RKO (cell line): ENCODE results near the gene HOGA1.
"Not testable (repeated sequence)": the region's sequence is repeated elsewhere in the genome, so short reads cannot be mapped to it uniquely, and the experiment has no call there.

ENCODE experiments used
- DNase-seq: peaks from one replicate; pipeline ENCODE4 v3.0.0-alpha.2; 2016; ENCODE audit warnings: low spot score

HOGA1 gene

DNA sequence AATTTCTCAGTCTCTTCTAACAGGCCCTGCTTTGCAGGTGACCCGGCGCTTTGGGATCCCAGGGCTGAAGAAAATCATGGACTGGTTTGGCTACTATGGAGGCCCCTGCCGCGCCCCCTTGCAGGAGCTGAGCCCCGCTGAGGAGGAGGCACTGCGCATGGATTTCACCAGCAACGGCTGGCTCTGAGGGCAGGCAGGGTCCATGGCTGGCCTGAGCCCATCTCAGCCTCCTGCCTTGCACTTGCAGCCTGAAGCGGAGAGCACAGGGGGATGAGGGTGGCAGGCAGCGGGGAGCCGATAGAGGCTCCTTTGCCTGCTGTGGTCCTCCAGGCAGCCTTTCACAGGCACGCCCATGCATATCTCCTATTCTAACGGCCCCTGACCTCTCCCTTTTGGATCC is 27.3 kb downstream of the HOGA1 start:
- no peak for DNase-seq

GRCh38 chr10:97612386-97612785 is 28.2 kb downstream of the HOGA1 start:
- DNase-seq: peak; percentile 55

GRCh38 chr10:97618285-97618684 is 34.1 kb downstream of the HOGA1 start:
- no peak for DNase-seq

DNA sequence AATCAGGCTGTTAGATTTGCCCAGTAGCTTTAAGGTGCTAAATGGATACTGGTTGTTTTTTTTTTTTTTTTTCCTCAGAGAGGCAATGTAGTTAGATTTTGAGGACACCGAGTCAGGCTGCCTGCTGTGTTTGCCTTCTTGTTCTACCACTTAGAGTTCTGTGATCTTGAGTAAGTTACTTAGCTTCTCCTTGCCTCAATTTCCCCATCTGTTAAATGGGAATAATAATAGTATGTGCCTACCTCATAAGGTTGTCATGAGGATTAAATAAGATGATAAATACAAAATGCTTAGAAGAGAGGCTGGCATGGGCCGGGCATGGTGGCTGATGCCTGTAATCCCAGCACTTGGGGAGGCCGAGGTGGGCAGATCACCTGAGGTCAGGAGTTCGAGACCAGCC is 34.5 kb downstream of the HOGA1 start:
- DNase-seq: no peak

DNA sequence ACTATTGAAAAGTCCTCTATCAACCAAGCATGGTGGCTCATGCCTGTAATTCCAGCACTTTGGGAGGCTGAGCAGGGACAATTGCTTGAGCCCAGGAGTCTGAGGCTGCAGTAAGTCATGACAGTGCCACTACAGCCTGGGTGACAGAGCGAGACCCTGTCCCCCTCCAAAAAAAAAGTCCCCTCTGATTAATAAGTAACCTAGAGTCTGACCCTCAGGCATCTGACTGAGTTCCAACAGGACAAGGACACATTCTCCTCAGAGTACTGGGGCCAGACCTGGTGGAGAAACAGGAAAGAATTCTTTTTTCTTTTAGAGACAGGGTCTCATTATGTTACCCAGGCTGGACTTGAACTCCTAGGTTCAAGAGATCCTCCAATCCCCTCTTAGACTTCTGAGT is 39.1 kb downstream of the HOGA1 start:
- no peak for DNase-seq

GRCh38 chr10:97627731-97628130 is 43.5 kb downstream of the HOGA1 start:
- DNase-seq: no peak

DNA sequence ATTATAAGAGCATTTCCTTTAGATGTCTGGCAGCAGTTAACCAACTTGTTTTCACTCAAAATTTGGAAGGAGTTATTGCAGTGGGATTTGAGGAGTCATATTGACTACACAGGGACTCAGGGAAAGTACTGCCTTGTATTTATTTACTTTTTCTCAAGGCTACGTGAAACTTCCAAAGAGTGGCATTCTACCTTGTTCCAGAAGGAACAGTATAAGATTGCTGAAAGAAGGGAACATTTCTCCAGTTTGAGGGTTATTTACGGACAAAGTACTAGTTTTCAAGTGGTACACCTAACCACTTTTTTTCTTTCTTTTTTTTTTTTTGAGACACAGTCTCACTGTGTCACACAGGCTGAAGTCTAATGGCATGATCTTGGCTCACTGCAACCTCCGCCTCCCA is 44.0 kb downstream of the HOGA1 start:
- no peak for DNase-seq

DNA sequence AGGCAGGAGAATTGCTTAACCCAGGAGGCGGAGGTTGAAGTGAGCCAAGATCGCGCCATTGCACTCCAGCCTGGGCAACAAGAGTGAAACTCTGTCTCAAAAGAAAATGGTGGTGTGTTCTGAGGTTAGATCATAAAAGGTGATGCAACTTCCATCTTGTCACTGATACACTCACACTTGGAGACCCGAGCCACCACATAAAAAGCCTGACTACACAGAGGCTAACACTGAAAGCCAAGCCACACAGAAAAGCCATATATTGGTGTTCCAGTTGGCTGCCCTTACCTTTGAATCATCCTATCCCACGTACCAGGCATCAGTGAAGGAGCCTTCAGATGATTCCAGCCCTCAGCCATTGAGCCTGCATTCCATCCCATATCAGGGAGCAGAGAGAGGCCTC is 45.1 kb downstream of the HOGA1 start:
- no peak for DNase-seq

DNA sequence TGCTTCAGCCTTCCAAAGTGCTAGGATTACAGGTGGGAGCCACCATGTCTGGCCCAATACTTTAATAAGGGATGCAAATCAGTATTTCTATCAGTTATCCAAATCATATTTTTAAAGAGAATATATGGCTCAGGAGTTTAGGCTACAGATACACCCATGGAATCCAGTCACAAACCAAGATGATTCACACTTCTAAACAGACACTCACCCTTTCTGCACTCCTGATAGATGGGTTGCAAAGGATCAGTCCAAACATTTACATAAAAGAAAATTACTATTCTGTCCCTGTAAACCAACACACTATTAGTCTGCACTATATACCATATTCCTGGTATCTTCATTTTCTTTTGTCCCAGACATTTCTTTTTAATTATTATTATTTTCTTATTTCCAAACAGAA is 46.9 kb downstream of the HOGA1 start:
- DNase-seq: no peak

DNA sequence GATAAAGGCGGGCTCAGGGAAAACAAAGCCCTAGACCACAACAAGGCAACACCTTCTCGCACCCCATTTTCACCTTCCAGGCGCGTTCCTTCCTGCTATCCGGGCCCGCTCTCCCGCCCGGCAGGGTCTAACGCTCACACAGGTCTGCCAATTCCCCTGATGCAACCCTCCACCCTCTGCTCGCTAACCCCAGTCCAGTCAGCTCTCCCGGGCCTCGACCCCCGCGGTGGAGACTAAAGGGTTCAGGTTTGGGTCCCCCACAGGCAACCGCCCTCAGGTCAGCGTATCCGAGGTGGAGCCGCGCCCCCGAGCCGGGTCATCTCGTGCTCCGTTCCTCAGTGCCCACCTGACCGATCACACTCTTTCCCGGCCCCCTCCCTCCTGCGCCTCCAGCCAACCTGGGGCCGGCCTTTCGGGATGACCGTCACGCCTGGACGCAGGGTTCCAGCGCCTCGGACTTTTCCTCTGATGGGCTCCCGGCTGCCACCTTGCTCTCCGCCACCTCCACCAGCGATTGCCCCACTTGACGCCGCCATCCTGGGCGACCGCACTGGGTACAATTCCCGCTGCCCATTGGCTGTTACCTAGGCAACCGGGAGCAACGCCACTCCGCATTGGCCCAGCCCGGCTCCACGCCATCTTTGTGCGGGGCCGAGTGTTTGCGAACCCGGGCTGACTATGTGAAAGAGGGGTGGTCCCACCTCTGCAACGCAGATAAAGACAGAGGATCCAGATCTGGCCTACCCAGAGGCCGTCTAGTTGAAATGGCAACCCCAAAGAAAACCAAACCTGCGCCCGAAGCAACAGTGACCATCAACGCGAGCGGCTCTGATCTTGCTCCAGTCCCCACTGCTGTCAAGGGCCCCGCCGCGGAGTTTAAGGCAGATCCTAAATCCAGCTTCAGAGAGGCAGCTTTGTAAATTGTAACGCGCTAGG is 49.0 kb downstream of the HOGA1 start, which contains the start of gene MORN4:
MORN4 (minus strand) TSS at position 552 of the 936 bp plus-strand sequence. CDS start 13,847 bp downstream, outside the sequence.
- peak; percentile 92 for DNase-seq

DNA sequence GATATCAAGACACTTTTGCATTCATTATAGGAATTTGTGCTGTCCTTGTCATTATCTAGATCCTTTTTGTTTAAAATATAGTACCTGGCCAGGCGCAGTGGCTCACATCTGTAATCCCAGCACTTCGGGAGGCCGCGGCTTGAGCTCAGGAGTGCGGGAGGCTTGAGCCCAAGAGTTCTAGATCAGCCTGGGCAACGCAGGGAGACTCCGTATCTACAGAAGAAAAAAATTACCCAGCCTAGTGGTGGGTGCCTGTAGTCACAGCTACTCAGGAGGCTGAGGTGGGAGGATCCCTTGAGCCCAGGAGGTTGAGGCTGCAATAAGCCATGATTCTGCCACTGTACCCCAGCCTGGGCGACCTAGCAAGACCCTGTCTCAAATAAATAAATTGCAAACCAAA is 49.7 kb downstream of the HOGA1 start:
- DNase-seq: peak; percentile 75

DNA sequence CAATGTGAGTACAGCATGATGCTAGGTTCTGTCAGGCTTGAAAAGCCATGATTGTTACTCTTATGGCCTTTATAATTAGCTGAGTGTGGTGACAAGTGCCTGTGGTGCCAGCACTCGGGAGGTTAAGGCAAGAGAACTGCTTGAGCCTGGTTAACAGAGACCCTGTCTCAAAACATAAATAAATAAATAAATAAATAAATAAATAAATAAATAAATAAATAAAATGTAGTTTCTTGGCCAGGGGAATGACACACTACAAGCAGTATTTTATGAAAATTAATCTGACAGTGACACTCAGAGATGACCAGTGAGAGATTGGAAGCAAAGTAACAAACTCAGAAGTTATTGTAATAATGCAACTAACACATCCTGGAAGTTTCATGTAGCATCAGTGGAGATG is 51.4 kb downstream of the HOGA1 start:
- no peak for DNase-seq

- DNase-seq: not testable (repeated sequence)
These were observed 54.9 kb downstream of the HOGA1 start for GRCh38 chr10:97639090-97639489.

DNA sequence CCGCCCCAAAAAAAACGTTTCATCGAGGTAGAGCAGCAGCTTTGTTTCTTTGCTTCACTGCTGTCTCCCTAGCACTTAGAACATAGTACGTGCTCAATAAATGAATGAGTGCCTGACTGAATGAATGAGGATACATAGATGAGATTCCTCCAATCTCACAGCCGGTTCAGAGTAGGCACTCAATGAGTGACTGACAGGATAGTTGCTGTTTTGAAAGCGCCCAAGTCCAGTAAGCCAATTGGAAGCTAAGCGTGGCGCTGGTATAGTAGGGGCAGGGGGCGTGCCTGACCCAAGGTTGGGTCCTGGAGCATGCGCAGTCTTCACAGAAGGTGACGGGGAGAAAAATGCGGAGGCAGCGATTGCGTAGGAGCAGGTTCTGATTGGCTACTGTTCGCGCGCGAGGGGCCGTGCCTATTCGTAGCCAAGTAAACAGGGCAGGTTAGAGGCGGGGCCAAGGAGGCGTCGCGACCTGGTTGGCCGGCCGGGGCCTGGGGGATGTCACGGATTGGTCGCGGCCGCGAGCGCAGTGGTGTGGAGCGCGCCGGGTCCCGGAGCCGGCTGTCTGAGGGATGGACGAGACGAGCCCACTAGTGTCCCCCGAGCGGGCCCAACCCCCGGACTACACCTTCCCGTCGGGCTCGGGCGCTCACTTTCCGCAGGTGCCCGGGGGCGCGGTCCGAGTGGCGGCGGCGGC is 56.1 kb downstream of the HOGA1 start, which contains the start of gene PI4K2A:
PI4K2A (plus strand) TSS at position 498 of the 694 bp plus-strand sequence; CDS start at position 570, 72 bp downstream.
- peak; percentile 99 for DNase-seq

- peak; percentile 70 for DNase-seq
These were observed 57.0 kb downstream of the HOGA1 start for GRCh38 chr10:97640868-97641811.

GRCh38 chr10:97642471-97643159 is 58.4 kb downstream of the HOGA1 start:
- not testable (repeated sequence) for DNase-seq

- DNase-seq: no peak
These were observed 59.3 kb downstream of the HOGA1 start for GRCh38 chr10:97643441-97643985.

DNA sequence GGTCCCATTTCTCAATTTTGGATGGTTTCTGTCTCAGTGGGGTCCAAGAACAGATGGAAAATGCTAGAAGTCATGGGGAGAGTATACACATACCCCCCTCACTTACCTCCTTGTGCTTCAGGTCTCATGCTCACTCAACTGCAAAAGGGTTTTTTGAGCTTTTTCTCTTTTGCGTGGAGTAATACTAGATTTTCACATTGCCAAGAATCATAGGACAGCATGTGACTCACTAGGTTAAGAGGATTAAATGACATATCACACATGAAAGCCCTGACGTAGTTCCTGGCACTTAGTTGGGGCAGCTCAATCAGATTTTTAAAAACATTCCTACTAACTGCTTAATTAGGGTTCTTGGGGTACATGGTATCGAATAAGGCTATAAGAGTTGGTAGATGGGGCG is 60.7 kb downstream of the HOGA1 start:
- no peak for DNase-seq

GRCh38 chr10:97647556-97647955 is 63.4 kb downstream of the HOGA1 start:
- DNase-seq: peak; percentile 62

- peak; percentile 98 for DNase-seq
These were observed 64.6 kb downstream of the HOGA1 start for GRCh38 chr10:97648562-97649404.
